Measurements from ENCODE around the gene FXYD4.

- TF ChIP-seq CTCF (IDR thresholded peaks at IDR 0.05) = no peak
- TF ChIP-seq POLR2A (IDR thresholded peaks at IDR 0.05) = no peak
Observed at GRCh38 chr10:43380610-43381222, 9.3 kb downstream of the FXYD4 start.

Data from lower leg skin (tissue), 3 donors.